ENCODE measurements around the gene AMZ1.

Gene AMZ1

DNA sequence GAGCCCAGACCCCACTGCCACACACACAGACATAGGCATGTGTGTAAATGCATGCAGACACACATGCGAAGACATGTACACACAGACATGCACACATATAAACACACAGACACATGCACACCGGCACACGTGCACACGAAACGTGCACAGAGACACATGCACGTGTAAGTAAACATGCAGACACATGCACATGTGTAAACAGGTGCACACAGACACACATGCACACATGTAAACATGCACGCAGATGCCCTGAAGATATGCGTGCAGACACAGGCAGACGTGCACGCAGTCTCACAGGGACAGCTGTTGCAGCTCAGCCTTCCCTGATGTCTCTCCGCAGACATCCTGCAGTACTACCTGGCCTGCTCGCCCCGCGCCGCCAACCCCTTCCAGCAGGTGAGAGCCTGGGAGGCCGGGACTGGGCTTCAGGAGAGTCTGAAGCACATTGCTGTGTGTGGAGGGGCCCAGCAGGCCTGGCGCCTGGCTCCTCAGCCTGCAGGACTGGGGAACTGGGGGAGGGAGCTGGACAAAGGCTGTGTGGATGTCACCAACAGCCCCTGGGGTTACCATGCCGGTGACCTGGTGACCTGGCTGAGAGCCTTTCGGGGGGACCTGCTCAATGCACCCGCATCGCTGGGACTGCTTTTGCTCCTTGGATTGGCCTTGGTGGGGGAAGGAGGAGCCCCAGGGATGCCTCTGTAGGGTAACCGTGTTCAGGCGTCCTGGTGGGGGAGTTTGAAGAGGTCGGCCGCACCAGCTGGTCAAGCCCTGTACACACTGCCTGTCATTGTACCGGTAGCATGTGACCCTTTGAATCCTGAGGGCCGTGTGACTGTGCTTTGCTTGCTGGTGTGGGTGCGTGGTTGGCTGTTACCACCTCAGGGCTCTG is 35.9 kb upstream of the AMZ1 start:
- no peak for DNase-seq

DNA sequence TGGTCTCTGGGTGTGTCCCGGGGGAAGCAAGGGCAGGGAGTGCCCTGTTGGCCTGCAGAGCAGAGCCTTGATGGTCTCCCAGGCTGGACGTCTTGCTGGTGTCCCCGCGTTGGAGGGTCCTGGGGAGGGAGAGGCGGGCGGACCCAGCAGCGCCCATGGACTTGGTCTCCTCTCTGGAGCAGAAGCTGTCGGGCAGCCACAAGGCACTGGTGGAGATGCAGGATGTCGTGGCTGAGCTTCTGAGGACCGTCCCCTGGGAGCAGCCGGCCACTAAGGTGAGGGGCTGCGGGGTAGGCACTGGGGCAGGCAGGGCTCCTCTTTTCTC is 35.3 kb upstream of the AMZ1 start:
- DNase-seq: no peak

GRCh38 chr7:2654059-2654458 is 33.9 kb upstream of the AMZ1 start:
- no peak for DNase-seq

- DNase-seq: no peak
Measured at GRCh38 chr7:2655870-2656614, 32.0 kb upstream of the AMZ1 start.

DNA sequence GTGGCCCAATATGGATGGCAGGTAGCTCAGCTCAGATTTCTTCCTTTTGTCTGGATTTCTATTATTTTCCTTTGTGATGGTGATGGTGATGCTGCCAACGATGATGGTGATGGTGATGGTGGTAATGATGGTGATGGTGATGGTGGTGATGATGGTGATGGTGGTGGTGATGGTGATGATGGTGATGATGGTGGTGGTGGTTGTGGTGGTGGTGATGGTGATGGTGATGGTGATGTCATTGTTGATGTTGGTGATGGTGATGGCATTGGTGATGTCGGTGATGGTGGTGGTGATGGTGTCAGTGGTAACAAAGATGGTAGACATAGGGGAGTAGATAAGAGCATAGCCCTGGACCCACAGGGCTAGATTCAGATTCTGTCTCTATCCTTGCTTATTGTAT is 30.8 kb upstream of the AMZ1 start:
- no peak for DNase-seq

GRCh38 chr7:2657920-2658671 is 29.9 kb upstream of the AMZ1 start:
- DNase-seq: no peak

DNA sequence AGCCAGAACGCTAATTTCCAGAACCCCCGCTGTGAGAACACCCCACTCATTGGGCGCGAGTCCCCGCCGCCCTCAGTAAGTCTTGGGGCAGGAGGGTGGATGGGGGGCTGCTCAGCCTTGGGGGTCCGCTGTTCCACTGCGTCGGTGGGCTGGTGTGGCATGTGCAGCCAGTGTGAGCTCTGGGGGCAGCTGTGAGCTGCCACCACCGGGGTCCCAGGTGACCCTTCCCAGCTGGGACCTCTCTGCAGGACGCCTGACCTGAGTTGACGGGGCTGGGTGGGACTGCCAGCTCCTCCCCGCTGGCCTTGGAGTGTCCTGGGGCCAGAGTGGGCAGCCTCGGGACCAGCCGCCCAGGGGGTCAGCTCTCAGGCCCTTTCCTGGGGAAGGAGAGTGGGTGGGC is 29.1 kb upstream of the AMZ1 start:
- DNase-seq: no peak

GRCh38 chr7:2659556-2660358 is 28.2 kb upstream of the AMZ1 start:
- DNase-seq: no peak

DNA sequence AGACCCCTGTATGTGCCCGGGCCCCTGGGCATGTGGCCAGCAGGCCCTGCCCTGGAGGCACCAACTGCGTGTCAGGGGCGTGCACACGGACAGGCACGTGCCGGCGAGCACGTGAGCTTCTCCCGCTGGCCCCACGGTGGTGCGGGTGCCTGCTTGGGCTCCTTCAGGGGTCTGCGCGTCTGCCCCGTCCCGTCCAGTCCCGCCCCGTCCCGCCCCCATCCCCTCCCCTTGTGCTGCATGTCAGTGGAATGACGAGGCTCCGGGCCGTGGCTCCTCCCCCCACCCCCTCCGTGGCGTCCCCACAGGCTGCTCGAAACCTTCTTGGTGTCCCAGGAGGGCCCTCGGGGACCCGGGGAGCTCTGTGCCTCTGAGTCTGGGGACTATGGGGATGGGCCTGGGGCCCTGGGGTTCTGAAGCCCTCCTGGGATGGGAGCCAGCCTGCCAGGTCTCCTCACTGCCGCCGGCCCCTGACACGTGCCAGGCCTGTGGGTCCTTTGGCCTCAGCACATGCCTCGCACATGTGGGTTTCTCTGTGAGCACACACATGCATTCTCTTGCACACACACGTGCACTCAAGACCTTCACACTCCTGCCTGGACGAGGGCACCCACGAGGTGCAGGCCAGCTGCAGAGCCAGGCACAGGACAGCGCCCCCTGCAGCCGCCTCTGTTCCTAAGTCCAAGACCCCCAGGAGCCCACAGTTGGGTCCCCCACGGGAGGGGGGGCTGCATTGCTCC is 27.5 kb upstream of the AMZ1 start:
- no peak for DNase-seq

DNA sequence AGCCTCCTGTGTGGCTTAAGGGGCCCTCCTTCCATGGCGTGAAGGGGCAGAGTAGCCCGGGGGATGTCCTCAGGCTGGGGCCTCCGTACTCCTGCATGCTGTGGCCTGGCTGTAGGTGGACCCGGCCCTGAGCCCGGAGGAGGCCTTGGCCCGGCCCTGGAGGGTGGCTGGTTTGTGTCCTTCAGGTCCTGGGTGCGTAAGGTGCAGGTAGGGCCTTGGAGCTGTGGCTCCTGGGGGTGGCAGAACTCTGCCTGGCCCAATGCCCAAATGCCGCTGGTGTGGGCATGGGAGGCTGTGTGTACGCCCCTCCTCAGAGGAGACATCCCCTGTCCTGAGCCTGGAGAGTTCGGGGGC is 26.9 kb upstream of the AMZ1 start:
- no peak for DNase-seq

DNA sequence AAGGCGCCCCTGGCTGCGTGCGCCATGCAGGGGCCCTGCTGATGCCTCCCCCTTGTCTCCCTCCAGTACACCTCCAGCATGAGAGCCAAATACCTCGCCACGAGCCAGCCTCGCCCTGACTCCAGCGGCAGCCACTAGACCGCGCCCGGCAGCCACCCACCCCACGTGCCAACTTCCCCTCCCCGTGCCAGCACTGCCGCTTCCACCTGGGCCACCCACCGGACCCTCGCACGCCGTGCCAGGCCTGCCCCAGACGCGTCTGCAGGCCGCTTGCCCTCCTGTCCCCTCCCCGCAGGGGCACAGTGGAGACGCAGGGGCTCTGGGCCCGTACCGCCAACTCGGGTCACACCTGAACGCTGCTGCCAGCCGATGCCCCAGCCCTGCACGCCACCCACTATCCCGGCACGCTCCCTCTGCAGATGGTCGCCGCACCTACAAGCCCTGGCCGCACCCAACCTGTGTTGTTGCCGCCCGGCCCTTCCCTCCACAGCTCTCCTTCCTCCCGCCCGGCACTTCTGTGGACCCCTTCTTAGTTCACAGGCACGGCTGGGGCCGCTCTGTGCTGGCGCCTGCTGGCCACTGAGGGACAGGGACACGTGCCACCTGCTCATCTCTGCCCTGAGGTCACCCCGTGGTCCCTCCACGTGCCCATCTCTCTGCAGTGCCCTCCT is 26.3 kb upstream of the AMZ1 start:
- DNase-seq: no peak

DNA sequence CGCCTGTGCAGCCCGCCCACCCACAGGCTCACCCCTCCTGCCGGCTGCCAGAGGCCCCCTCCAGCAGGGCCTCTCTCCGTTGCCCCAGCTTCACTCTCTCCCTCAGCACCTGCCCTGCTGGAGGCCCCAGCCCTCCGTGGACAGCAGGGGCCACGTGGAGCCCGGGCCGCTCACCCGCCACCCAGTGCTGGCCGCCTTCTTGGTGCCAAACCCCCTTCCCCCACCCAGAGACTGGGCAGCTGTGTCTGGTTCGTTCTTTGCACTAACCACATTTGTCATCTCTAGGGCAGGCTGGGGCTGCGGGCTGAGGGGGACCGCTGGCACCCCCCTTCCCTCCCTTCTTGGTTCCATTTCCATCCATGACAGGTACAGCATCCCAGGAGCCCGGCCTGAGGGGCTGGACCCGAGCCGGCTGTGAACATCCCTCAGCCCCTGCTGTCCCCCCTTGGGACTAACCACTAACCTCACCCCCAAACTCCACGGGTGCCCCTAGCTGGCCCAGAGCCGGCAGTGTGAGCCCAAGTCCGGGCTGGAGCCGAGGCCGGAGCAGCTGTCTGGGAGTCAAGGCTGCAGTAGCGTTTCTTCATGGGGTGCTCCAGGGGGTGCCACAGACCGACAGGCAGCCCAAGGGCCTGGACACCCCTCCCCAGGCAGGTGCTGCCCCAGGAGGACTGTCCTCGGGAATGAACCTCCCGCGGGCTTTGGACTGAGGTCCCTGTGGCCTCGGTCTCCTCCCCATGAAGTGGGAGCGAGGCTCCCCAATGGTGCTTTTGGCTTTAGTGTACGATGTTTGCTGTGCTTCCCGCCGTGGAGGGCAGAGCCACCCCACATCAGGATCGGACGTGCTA is 25.5 kb upstream of the AMZ1 start:
- no peak for DNase-seq

DNA sequence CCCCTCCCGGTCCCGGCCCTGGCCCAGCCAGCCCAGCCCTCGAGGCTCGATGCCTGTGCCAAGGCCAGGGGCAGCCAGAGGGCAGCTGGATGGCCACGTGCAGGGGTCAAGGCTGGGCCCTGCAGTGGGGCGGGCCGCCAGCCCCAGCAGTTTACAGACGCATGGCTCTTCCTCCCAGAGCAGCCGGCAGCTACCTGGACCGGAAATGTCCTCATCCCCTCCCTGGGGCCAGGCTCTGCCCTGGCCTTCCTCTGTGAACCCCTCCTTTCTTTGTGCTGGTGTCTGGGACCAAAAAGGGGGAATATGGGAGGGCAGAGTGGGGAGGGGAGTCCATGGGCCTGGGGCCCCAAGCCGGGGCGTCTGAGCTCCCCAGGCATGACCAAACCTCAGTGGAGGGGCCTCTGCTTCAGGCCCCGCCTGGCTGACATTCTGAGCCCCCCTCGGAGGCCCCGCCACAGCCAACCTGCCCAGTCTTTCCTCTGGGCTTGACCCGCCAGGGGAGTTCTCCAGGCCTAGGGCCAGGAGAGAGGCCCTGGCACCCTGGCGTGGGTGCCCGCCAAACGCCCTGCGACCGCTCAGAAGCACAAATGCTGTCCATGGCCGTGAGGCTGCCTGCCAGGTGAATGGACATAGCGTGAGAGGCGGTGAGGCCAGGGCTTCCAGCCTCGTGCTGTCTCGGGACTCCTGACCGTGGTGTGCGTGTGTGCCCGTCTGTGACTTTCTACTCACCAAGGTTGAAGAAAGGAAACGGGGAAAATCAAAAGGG is 24.7 kb upstream of the AMZ1 start:
- DNase-seq: no peak

- no peak for DNase-seq
Measured at GRCh38 chr7:2663960-2664359, 24.0 kb upstream of the AMZ1 start.

- DNase-seq: no peak
Measured at GRCh38 chr7:2665359-2665791, 22.6 kb upstream of the AMZ1 start.

DNA sequence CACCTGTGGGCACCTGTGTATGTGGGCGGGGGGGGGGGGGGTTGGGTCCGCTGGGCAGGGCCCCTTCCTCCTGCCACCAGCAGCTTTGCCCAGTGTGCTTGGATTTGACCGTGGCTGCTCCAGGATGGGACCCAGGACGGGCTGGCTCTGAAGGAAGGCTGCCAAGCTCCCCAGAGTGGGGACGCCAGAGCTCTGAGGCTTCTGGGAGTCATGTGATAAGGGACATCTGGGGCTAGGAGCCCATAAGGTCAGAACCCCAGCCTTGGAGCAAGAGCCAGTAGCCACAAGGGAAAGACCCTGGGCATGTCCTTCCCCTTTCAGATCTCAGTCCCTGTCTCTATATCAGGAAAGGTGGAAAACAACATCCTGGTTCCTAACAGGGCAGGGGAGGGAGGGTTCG is 21.8 kb upstream of the AMZ1 start:
- no peak for DNase-seq

- no peak for DNase-seq
Measured at GRCh38 chr7:2666588-2667250, 21.3 kb upstream of the AMZ1 start.

DNA sequence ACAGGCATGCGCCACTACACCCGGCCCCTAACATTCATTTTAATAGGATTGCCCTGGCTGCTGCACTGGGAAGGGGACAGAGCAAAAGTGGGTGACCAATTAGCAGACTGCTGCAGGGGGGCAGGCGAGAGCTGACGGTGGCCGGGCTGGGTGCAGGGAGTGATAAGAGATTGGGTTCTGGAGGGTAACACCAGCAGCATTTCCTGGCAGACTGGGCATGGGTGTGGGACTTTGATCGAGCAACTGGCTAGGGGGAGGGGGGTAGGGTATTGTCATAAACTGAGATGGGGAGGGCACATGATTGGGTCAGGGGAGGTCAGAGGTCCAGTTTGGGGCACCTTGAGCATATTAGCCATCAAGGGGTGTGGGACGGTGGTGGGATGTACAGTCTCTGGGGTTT is 20.2 kb upstream of the AMZ1 start:
- no peak for DNase-seq

DNA sequence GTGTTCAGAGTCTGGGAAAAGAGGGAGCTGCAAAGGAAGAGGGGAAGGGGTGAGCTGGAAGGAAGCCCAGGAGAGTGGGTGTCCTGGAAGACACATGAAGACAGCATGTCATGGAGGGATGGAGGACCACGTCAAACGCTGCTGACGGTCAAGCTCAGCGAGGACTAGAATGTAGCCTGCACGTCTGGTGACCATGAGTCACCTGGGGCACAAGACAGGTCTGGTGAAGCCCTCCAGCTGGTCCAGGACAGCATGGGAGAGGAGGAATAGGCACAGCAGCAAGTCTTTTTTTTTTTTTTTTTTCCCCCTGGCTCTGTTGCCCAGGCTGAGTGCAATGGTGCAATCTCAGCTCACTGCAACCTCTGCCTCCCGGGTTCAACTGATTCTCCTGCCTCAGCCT is 19.6 kb upstream of the AMZ1 start:
- no peak for DNase-seq
